D341Med (cell line): ENCODE measurements around the gene SERPINE1.
A peak's percentile ranks its signal among the peaks of the same experiment; 100 is the strongest.

Experiments used
- DNase-seq: peaks from one replicate; pipeline ENCODE4 v3.0.0; 2012; ENCODE audit warnings: low spot score

The SERPINE1 gene

GRCh38 chr7:101170617-101171441 lies 43.9 kb downstream of the SERPINE1 start:
- DNase-seq = no peak

DNA sequence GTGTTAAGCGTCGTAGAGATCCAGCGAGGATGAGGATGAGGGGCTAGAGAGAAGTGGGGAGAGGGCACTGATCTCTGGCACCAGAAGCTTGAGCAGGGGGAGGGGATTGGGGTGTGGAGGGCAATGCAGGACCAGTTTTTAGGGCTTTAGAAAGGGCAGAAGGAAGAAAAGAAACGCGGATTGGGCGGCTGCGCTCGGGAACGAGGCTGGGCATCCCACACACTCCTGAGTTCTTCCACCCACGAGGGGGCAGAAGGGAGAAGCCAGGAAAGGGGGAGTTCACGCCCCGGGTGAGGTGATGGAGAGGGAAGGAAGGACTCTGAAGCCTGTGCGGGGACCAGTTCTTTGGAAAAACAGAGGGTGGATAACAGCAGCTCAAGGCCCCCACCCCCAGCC lies 44.5 kb downstream of the SERPINE1 start:
- peak; percentile 58 for DNase-seq

GRCh38 chr7:101172005-101172853 lies 45.3 kb downstream of the SERPINE1 start:
- peak; percentile 52 for DNase-seq

GRCh38 chr7:101172854-101173751 lies 46.2 kb downstream of the SERPINE1 start:
- peak; percentile 54 for DNase-seq

DNA sequence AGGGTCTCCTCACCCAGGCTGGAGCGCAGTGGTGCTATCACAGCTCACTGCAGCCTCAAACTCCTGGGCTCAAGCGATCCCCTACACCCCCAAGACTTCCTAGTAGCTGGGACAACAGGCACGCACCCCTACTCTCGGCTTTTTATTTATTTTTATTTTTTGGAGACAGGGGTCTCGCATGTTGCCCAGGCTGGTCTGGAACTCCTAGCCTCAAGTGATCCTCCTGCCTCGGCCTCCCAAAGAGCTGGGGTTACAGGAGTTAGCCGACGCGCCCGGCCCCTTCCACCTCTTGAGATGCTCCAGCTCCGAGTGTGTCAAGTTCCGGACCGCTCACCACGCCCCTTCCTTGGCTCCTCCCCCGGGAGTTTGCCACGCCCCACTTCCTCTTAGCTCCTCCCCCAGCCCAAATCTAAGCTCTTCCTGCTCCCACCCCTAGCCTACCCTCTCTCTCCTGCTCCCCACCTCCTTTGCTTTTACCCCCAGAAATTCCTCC lies 46.9 kb downstream of the SERPINE1 start:
- peak; percentile 68 for DNase-seq

DNA sequence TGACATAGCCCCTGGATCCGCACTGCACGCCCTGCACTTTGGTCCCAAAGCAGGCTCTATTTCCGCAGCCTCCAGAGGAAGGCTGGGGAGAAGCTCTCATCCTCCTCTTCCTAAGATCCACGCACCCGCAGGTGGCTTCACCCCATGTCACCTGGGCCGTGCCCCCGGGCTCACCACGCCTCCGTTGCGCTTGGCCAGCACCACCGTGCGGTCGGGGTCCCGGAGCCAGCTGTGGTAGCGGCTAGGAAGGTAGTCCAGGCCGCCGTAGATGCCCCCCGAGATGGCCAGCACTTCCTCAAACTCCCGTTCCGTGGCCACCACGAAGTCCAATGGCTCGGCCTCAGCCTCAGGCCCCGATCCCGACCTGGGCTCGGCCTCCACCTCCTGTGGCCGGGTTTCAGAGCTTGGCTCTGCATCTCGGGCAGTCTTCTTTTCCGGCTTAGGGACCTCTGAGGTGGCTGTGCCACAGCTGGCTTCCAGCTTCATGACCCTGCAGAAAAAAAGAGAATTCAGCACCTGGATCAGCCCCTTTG lies 47.5 kb downstream of the SERPINE1 start:
- no peak for DNase-seq

DNA sequence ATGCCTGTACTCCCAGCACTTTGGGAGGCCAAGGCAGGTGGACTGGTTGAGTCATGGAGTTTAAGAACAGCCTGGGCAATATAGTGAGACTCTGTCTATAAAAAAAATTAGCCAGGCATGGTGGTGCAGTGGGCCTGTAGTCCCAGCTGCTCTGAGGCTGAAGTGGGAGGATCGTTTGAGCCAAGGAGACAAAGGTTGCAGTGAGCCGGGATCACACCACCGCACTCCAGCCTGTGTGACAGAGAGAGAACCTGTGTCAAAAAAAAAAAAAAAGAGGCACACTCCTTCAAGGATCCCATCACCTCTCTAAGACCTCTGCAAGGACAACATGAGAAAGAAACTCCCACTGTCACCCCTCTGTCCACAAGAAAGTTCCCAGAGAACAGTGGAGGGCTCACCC lies 48.8 kb downstream of the SERPINE1 start:
- no peak for DNase-seq

DNA sequence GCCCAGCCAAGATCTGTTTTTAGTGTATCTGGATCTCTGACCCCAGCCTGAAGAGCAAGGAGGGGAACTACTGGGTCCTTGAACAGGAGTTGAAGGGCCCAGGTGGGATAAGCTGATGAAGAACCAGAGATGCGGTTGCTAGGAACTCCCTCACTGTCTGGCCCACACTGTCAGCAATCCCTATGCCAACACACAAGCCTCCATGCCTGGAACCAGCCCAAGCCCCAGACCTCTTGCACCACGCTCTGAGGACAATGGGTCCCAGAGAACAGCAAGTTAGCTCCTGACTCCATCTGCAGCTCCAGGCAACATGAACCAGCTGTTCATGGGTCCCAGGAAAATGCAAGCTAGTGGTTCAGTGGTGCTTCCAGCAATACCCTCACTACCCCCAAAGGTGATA lies 50.7 kb downstream of the SERPINE1 start:
- no peak for DNase-seq

DNA sequence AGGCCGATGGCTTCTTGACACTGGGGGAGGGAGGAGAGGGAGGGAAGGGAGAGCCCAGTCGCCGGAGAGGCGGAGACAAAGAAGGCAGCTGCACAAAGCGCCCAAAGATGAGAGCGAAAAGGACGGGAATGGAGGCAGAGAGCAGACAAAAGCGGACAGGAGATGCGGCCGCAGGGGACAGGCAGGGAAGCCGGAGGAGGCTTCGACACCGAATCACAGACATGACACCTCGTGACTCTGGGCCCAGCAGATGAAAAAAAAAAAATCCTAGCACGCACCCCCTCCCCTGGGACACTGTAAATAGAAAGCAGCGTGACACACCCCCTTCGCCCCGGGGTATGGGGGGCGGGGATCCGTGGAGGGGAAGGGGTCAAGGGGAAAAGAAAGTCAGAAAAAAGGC lies 52.2 kb downstream of the SERPINE1 start:
- no peak for DNase-seq

GRCh38 chr7:101179713-101180112 lies 52.8 kb downstream of the SERPINE1 start:
- DNase-seq = no peak

- no peak for DNase-seq
Observed at GRCh38 chr7:101180130-101180755, 53.3 kb downstream of the SERPINE1 start, which contains the start of gene NAT16. TSS of gene NAT16 (minus strand) at chr7:101180293. CDS start at chr7:101174807, 5,486 bp downstream.

- no peak for DNase-seq
Observed at GRCh38 chr7:101185258-101185839, 58.4 kb downstream of the SERPINE1 start.

DNA sequence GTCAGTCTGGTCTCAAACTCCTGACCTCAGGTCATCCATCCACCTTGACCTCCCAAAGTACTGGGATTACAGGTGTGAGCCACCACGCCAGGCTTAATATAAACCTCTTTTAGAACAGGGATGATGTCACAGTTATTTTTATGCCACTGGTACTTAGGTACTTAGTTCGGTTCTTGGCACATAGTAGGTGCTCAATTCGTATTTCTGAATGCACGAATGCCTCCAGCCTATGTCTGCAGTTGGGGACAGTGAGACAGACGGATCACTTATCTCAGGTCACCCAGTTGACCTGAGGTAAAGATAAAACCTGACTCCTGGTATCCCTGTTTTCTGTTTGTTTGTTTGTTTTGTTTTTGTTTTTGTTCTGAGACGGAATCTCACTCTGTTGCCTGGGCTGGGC lies 59.3 kb downstream of the SERPINE1 start:
- DNase-seq = no peak

- DNase-seq = no peak
Observed at GRCh38 chr7:101186844-101187428, 60.0 kb downstream of the SERPINE1 start.
